ENCODE data around the gene CHSY3. TPM values are rescaled to one million over a fixed set of nuclear protein-coding genes. Genes with fewer than 3 reads are reported as not detected.

Gene CHSY3
- total RNA-seq, 6 experiments from 2014 or later = 1.2 to 4.6 (median 1.4) TPM

GRCh38 chr5:130137681-130138080, 233.4 kb downstream of the CHSY3 start:
- H3K4me3 ChIP-seq = no peak overlapping the region
- no peak for DNase-seq
- H3K9me3 ChIP-seq = no peaks in the 10 kb centered on the region
- no peaks in the 10 kb centered on the region for H3K4me1 ChIP-seq
- no peaks in the 10 kb centered on the region for H3K36me3 ChIP-seq
- no peak for ATAC-seq
- 43% methylated on average over 1 of the region's 1 CpG for WGBS (ENCODE audit: insufficient coverage, low coverage, low lambda C conversion rate, missing lambda C conversion rate)
- H3K27me3 ChIP-seq = no peaks in the 10 kb centered on the region
- TF ChIP-seq POLR2A (IDR thresholded peaks at IDR 0.05) (no peak), CTCF (IDR thresholded peaks at IDR 0.05) (no peak)
- intact Hi-C loops (cut with DNase I) = no loop called here
- no peak overlapping the region for H3K27ac ChIP-seq

- Histone ChIP-seq H3K4me3 (no peak overlapping the region), H3K36me3 (no peaks in the 10 kb centered on the region), H3K4me1 (no peaks in the 10 kb centered on the region), H3K27ac (no peak overlapping the region), H3K9me3 (no peaks in the 10 kb centered on the region), H3K27me3 (no peaks in the 10 kb centered on the region)
- no peak for ATAC-seq
- no peak for TF ChIP-seq CTCF (IDR thresholded peaks at IDR 0.05)
- intact Hi-C loops (cut with DNase I) = no loop called here
- DNase-seq = no peak
Observed at GRCh38 chr5:130138406-130139045, 234.3 kb downstream of the CHSY3 start.

- no peaks in the 10 kb centered on the region for H3K9me3 ChIP-seq
- DNase-seq (peak in 1 of 3 donors; percentile 38), ATAC-seq (peak; percentile 72 to 83 (median 80))
- no peak overlapping the region for H3K4me3 ChIP-seq
- intact Hi-C loops (cut with DNase I) = no loop called here
- no peaks in the 10 kb centered on the region for H3K4me1 ChIP-seq
- no peaks in the 10 kb centered on the region for H3K36me3 ChIP-seq
- no peak for TF ChIP-seq POLR2A (IDR thresholded peaks at IDR 0.05)
- peak; percentile 23 to 66 (median 50) for TF ChIP-seq CTCF (IDR thresholded peaks at IDR 0.05)
- 47% methylated on average over 3 of the region's 3 CpGs for WGBS (ENCODE audit: insufficient coverage, low coverage, low lambda C conversion rate, missing lambda C conversion rate)
- H3K27ac ChIP-seq = no peak overlapping the region
- H3K27me3 ChIP-seq = no peaks in the 10 kb centered on the region
Observed at GRCh38 chr5:130141659-130142320, 237.5 kb downstream of the CHSY3 start.

GRCh38 chr5:130151239-130151638, 247.0 kb downstream of the CHSY3 start:
- TF ChIP-seq POLR2A (IDR thresholded peaks at IDR 0.05) = no peak
- TF ChIP-seq CTCF (IDR thresholded peaks at IDR 0.05) = no peak
- DNase-seq (no peak), ATAC-seq (no peak)
- Histone ChIP-seq H3K4me1 (no peaks in the 10 kb centered on the region), H3K9me3 (no peaks in the 10 kb centered on the region), H3K27ac (no peak overlapping the region), H3K27me3 (no peaks in the 10 kb centered on the region), H3K36me3 (no peaks in the 10 kb centered on the region), H3K4me3 (no peak overlapping the region)
- 42% methylated on average over 2 of the region's 2 CpGs for WGBS (ENCODE audit: insufficient coverage, low coverage, low lambda C conversion rate, missing lambda C conversion rate)
- intact Hi-C loops (cut with DNase I) = no loop called here
